ENCODE results near the gene TTBK1. TPM values are rescaled to one million over a fixed set of nuclear protein-coding genes. Genes with fewer than 3 reads are reported as not detected.
"Not testable (repeated sequence)": the region's sequence is repeated elsewhere in the genome, so short reads cannot be mapped to it uniquely, and the experiment has no call there.

TTBK1 gene
- total RNA-seq, 2 experiments from 2014 or later, result 0.02 TPM; not detected in 1

- CTCF ChIA-PET, result interaction anchor here (1.3 to 1.7 kb wide), 2 partner anchors 16 to 207 kb away, joined by 3 to 5 read pairs; no protein-coding TSS in a partner anchor
- Mint-ChIP-seq H3K27ac (no peak overlapping the region), H3K9me3 (no peaks in the 10 kb centered on the region), H3K36me3 (ENCODE audit: low read depth) (no peaks in the 10 kb centered on the region), H3K4me3 (no peak overlapping the region), H3K27me3 (ENCODE audit: low read depth) (no peaks in the 10 kb centered on the region), H3K4me1 (ENCODE audit: low read depth) (no peaks in the 10 kb centered on the region)
- no peak for DNase-seq
- intact Hi-C loops (cut with micrococcal nuclease), result no loop called here
Measured at GRCh38 chr6:43298565-43299337, 55.5 kb downstream of the TTBK1 start.

- intact Hi-C loops (cut with micrococcal nuclease), result no loop called here
- no peaks in the 10 kb centered on the region for H3K4me1 Mint-ChIP-seq (ENCODE audit: low read depth)
- no peaks in the 10 kb centered on the region for H3K36me3 Mint-ChIP-seq (ENCODE audit: low read depth)
- H3K4me3 Mint-ChIP-seq, result no peak overlapping the region
- H3K27ac Mint-ChIP-seq, result no peak overlapping the region
- CTCF ChIA-PET, result interaction anchor here (1.3 to 1.7 kb wide), 2 partner anchors 15 to 206 kb away, joined by 3 to 5 read pairs; no protein-coding TSS in a partner anchor
- no peaks in the 10 kb centered on the region for H3K9me3 Mint-ChIP-seq
- no peaks in the 10 kb centered on the region for H3K27me3 Mint-ChIP-seq (ENCODE audit: low read depth)
- DNase-seq, result no peak
Measured at GRCh38 chr6:43299338-43300293, 56.3 kb downstream of the TTBK1 start.

GRCh38 chr6:43301081-43301870 lies 58.0 kb downstream of the TTBK1 start:
- Mint-ChIP-seq H3K27me3 (ENCODE audit: low read depth) (no peaks in the 10 kb centered on the region), H3K27ac (no peak overlapping the region), H3K9me3 (no peaks in the 10 kb centered on the region), H3K4me3 (no peak overlapping the region), H3K36me3 (ENCODE audit: low read depth) (no peaks in the 10 kb centered on the region), H3K4me1 (ENCODE audit: low read depth) (no peaks in the 10 kb centered on the region)
- no peak for DNase-seq
- intact Hi-C loops (cut with micrococcal nuclease), result no loop called here
- CTCF ChIA-PET, result interaction anchor here (0.9 kb wide), 1 partner anchor 126 kb away, joined by 3 read pairs; the partner anchor contains the start of gene ABCC10

GRCh38 chr6:43302126-43302525 lies 58.8 kb downstream of the TTBK1 start:
- Mint-ChIP-seq H3K27me3 (ENCODE audit: low read depth) (no peaks in the 10 kb centered on the region), H3K9me3 (no peaks in the 10 kb centered on the region), H3K4me1 (ENCODE audit: low read depth) (no peaks in the 10 kb centered on the region), H3K4me3 (no peak overlapping the region), H3K36me3 (ENCODE audit: low read depth) (no peaks in the 10 kb centered on the region), H3K27ac (no peak overlapping the region)
- intact Hi-C loops (cut with micrococcal nuclease), result no loop called here
- DNase-seq, result no peak
- CTCF ChIA-PET, result interaction anchor here (0.5 kb wide), 1 partner anchor 62 kb away, joined by 4 read pairs; no protein-coding TSS in a partner anchor

- H3K9me3 Mint-ChIP-seq; H3K4me1 Mint-ChIP-seq (ENCODE audit: low read depth); H3K27me3 Mint-ChIP-seq (ENCODE audit: low read depth); H3K4me3 Mint-ChIP-seq; CTCF ChIA-PET; H3K36me3 Mint-ChIP-seq (ENCODE audit: low read depth); DNase-seq; H3K27ac Mint-ChIP-seq; intact Hi-C loops (cut with micrococcal nuclease): not testable (repeated sequence)
Measured at GRCh38 chr6:43303006-43303405, 59.7 kb downstream of the TTBK1 start.

GRCh38 chr6:43303751-43304331 lies 60.6 kb downstream of the TTBK1 start:
- no peak overlapping the region for H3K27ac Mint-ChIP-seq
- no peaks in the 10 kb centered on the region for H3K27me3 Mint-ChIP-seq (ENCODE audit: low read depth)
- no peak overlapping the region for H3K4me3 Mint-ChIP-seq
- no peak for DNase-seq
- H3K4me1 Mint-ChIP-seq (ENCODE audit: low read depth), result peaks cover 3% of the 10 kb centered on the region
- CTCF ChIA-PET, result no interaction called here
- no peaks in the 10 kb centered on the region for H3K9me3 Mint-ChIP-seq
- intact Hi-C loops (cut with micrococcal nuclease), result no loop called here
- H3K36me3 Mint-ChIP-seq (ENCODE audit: low read depth), result no peaks in the 10 kb centered on the region

- CTCF ChIA-PET, result no interaction called here
- intact Hi-C loops (cut with micrococcal nuclease), result no loop called here
- no peaks in the 10 kb centered on the region for H3K27me3 Mint-ChIP-seq (ENCODE audit: low read depth)
- H3K27ac Mint-ChIP-seq, result no peak overlapping the region
- H3K4me3 Mint-ChIP-seq, result no peak overlapping the region
- H3K9me3 Mint-ChIP-seq, result no peaks in the 10 kb centered on the region
- no peak for DNase-seq
- H3K4me1 Mint-ChIP-seq (ENCODE audit: low read depth), result peaks cover 4% of the 10 kb centered on the region
- H3K36me3 Mint-ChIP-seq (ENCODE audit: low read depth), result no peaks in the 10 kb centered on the region
Measured at GRCh38 chr6:43304361-43304760, 61.1 kb downstream of the TTBK1 start.

- H3K36me3 Mint-ChIP-seq (ENCODE audit: low read depth), result no peaks in the 10 kb centered on the region
- peaks cover 4% of the 10 kb centered on the region for H3K4me1 Mint-ChIP-seq (ENCODE audit: low read depth)
- H3K9me3 Mint-ChIP-seq, result no peaks in the 10 kb centered on the region
- no peaks in the 10 kb centered on the region for H3K27me3 Mint-ChIP-seq (ENCODE audit: low read depth)
- DNase-seq, result no peak
- CTCF ChIA-PET, result no interaction called here
- H3K4me3 Mint-ChIP-seq, result no peak overlapping the region
- H3K27ac Mint-ChIP-seq, result no peak overlapping the region
- intact Hi-C loops (cut with micrococcal nuclease), result loop anchor here (5.0 kb wide), 1 partner anchor 92 kb away; no protein-coding TSS in a partner anchor
Measured at GRCh38 chr6:43304882-43305281, 61.6 kb downstream of the TTBK1 start.

- Mint-ChIP-seq H3K4me1 (ENCODE audit: low read depth) (peaks cover 6% of the 10 kb centered on the region), H3K27ac (no peak overlapping the region)
- CTCF ChIA-PET, result interaction anchor here (3.2 kb wide), 1 partner anchor 10 kb away, joined by 23 read pairs; the partner anchor contains the start of gene SLC22A7
Measured at GRCh38 chr6:43306086-43306485, 62.8 kb downstream of the TTBK1 start.

GRCh38 chr6:43307451-43308100 lies 64.3 kb downstream of the TTBK1 start:
- no peaks in the 10 kb centered on the region for H3K9me3 Mint-ChIP-seq
- intact Hi-C loops (cut with micrococcal nuclease), result loop anchor here (1.0 to 5.0 kb wide), 2 partner anchors 90 to 120 kb away; partner anchors contain the start of gene ABCC10
- no peaks in the 10 kb centered on the region for H3K36me3 Mint-ChIP-seq (ENCODE audit: low read depth)
- peaks cover 2% of the 10 kb centered on the region for H3K27me3 Mint-ChIP-seq (ENCODE audit: low read depth)
- H3K4me3 Mint-ChIP-seq, result no peak overlapping the region
- CTCF ChIA-PET, result interaction anchor here (0.6 to 3.2 kb wide), 11 partner anchors 11 to 397 kb away, joined by 3 to 23 read pairs (median 4); partner anchors contain the start of genes DNPH1 and SLC22A7
- DNase-seq, result no peak
- peaks cover 6% of the 10 kb centered on the region for H3K4me1 Mint-ChIP-seq (ENCODE audit: low read depth)
- H3K27ac Mint-ChIP-seq, result no peak overlapping the region

More at GRCh38 chr6:43306086-43306485, 62.8 kb downstream of the TTBK1 start:
- Mint-ChIP-seq H3K4me3 (no peak overlapping the region), H3K9me3 (no peaks in the 10 kb centered on the region), H3K27me3 (ENCODE audit: low read depth) (peaks cover 2% of the 10 kb centered on the region), H3K36me3 (ENCODE audit: low read depth) (no peaks in the 10 kb centered on the region)
- no peak for DNase-seq
- intact Hi-C loops (cut with micrococcal nuclease), result loop anchor here (5.0 kb wide), 1 partner anchor 91 kb away; no protein-coding TSS in a partner anchor
